Liver (tissue), 9 donors: ENCODE measurements around the gene SNX5. TPM values are rescaled to one million over a fixed set of nuclear protein-coding genes. Genes with fewer than 3 reads are reported as not detected.

ENCODE experiments used
- DNase-seq: peaks from one replicate; pipeline ENCODE4 v3.0.0-alpha.2; 2017; ENCODE audit warnings: low spot score
- H3K27ac ChIP-seq, 2 donors: one replicate each; pipeline ENCODE4 v1.7.0; 2013; ENCODE audit warnings: inconsistent platforms in 2 of 2, low read length in 2 of 2, control low read depth in 1 of 2, low read depth in 1 of 2, mild to moderate bottlenecking in 1 of 2
- H3K27me3 ChIP-seq, 4 donors: one replicate each; pipeline versions ENCODE4 v1.6.1 to v1.7.0; 2013; ENCODE audit warnings: low read length in 3 of 4, inconsistent platforms in 1 of 4, mild to moderate bottlenecking in 1 of 4, moderate library complexity in 1 of 4; ENCODE audit not compliant: control insufficient read depth in 4 of 4, insufficient read depth in 4 of 4
- H3K36me3 ChIP-seq, 4 donors: one replicate each; pipeline versions ENCODE4 v1.6.1 to v1.7.0; 2013; ENCODE audit warnings: low read length in 3 of 4, mild to moderate bottlenecking in 3 of 4, low read depth in 1 of 4, moderate library complexity in 1 of 4; ENCODE audit not compliant: control insufficient read depth in 4 of 4, insufficient read depth in 3 of 4
- H3K4me1 ChIP-seq, 4 donors: one replicate each; pipeline versions ENCODE4 v1.6.1 to v1.7.0; 2013; ENCODE audit warnings: low read length in 3 of 4, mild to moderate bottlenecking in 3 of 4, moderate library complexity in 1 of 4; ENCODE audit not compliant: control insufficient read depth in 4 of 4, insufficient read depth in 4 of 4
- H3K4me3 ChIP-seq, 3 donors: one replicate each; pipeline versions ENCODE4 v1.6.1 to v1.7.0; 2013; ENCODE audit warnings: low read length in 3 of 3, control low read depth in 1 of 3, low read depth in 1 of 3, mild to moderate bottlenecking in 1 of 3
- H3K9ac ChIP-seq, 2 donors: one replicate each; pipeline ENCODE4 v1.7.0; 2013; ENCODE audit warnings: low read length in 2 of 2, mild to moderate bottlenecking in 2 of 2, moderate library complexity in 2 of 2, control low read depth in 1 of 2, low read depth in 1 of 2
- H3K9me3 ChIP-seq, 4 donors: one replicate each; pipeline versions ENCODE4 v1.6.1 to v1.7.0; 2013; ENCODE audit warnings: low read length in 3 of 4; ENCODE audit not compliant: control insufficient read depth in 4 of 4
- CTCF ChIP-seq: fragments of 150-350 bp; IDR thresholded peaks from 2 replicates; pipeline ENCODE4 v1.5.1; 2017; ENCODE audit warnings: improper control_type of control experiment, low read depth, low read length; ENCODE audit not compliant: missing input control
- EGR1 ChIP-seq, 2 donors: IDR thresholded peaks; 2 replicates each; pipeline ENCODE4 v1.6.1; 2016 to 2018; ENCODE audit warnings: antibody characterized with exemption in 2 of 2, low read depth in 2 of 2
- FOXA1 ChIP-seq: IDR thresholded peaks from 2 replicates; pipeline ENCODE4 v1.6.1; 2016; ENCODE audit warnings: antibody characterized with exemption
- HNF4A ChIP-seq, 2 donors: conservative IDR thresholded peaks; 2 replicates each; pipeline ENCODE4 v1.6.1; 2016; ENCODE audit warnings: antibody characterized with exemption in 2 of 2, mild to moderate bottlenecking in 2 of 2
- NR2F2 ChIP-seq: IDR thresholded peaks from 2 replicates; pipeline ENCODE4 v1.6.1; 2016; ENCODE audit warnings: antibody characterized with exemption
- RAD21 ChIP-seq, 2 donors: IDR thresholded peaks; 2 replicates each; pipeline ENCODE4 v1.6.1; 2016; ENCODE audit warnings: antibody characterized with exemption in 2 of 2, mild to moderate bottlenecking in 2 of 2
- REST ChIP-seq: IDR thresholded peaks from 2 replicates; pipeline ENCODE4 v1.6.1; 2016; ENCODE audit warnings: antibody characterized with exemption, mild to moderate bottlenecking
- SP1 ChIP-seq: IDR thresholded peaks from 2 replicates; pipeline ENCODE4 v1.6.1; 2018; ENCODE audit warnings: antibody characterized with exemption, mild to moderate bottlenecking
- ZBTB33 ChIP-seq: IDR thresholded peaks from 2 replicates; pipeline ENCODE4 v1.6.1; 2016; ENCODE audit warnings: antibody characterized with exemption
- WGBS: extraction: QIAGEN DNeasy Blood & Tissue Kit; methylation state at CpG from one replicate; pipeline ENCODE4 v1.1.7; 2013; 5-methylcytosine and 5-hydroxymethylcytosine counted together
- polyA plus RNA-seq, 2 donors: library from polyadenylated mRNA; stranded (reverse) in 1 of 2; unstranded in 1 of 2; fragments of 200-250 nt in 1 of 2; fragments of >200 nt in 1 of 2; fragmentation: Nextera tagmentation in 1 of 2; extraction: Ambion mirVana in 1 of 2; gene quantifications; one replicate each; pipeline versions ENCODE4 v1.2.1 to v1.2.3, GENCODE V29; 2013 to 2015
- total RNA-seq, 2 donors: library from RNA; depleted of rRNA; stranded (reverse); fragments of >200 nt; gene quantifications; one replicate each; pipeline ENCODE4 v1.2.3, GENCODE V29; 2014
- TF ChIP-seq, protein P1 (sequence below): IDR thresholded peaks from 2 replicates; pipeline ENCODE4 v1.6.1; 2016; ENCODE audit warnings: antibody characterized with exemption
- donor health status: healthy.
- donor health status: healthy.
- donor health status: healthy.
- donor health status: healthy.
- donor health status: healthy.

Gene SNX5
- total and polyA plus RNA-seq, 4 donors = 32.8 to 77.8 (median 46.2) TPM

GRCh38 chr20:17938871-17939619 is 29.5 kb downstream of the SNX5 start:
- Histone ChIP-seq H3K27me3 (no peaks in the 10 kb centered on the region), H3K9ac (no peak overlapping the region), H3K9me3 (no peaks in the 10 kb centered on the region), H3K27ac (peak overlapping the region; percentile 44 to 52), H3K4me1 (peaks cover 0 to 17% (median 3%) of the 10 kb centered on the region in 4 donors), H3K4me3 (no peak overlapping the region), H3K36me3 (peaks cover 0 to 23% (median 13%) of the 10 kb centered on the region in 4 donors)
- TF ChIP-seq RAD21 (IDR thresholded peaks at IDR 0.05) (peak; percentile 93 to 95), ZBTB33 (no peak), REST (no peak), CTCF (peak; percentile 86)
- TF ChIP-seq, protein P1, sequence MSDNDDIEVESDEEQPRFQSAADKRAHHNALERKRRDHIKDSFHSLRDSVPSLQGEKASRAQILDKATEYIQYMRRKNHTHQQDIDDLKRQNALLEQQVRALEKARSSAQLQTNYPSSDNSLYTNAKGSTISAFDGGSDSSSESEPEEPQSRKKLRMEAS = no peak
- 16% methylated on average over 13 of the region's 13 CpGs for WGBS
- DNase-seq = peak; percentile 68

GRCh38 chr20:17936761-17937732 is 31.5 kb downstream of the SNX5 start:
- 68% methylated on average over 19 of the region's 19 CpGs for WGBS
- peaks cover 0 to 19% (median 3%) of the 10 kb centered on the region in 4 donors for H3K4me1 ChIP-seq
- no peaks in the 10 kb centered on the region for H3K27me3 ChIP-seq
- H3K27ac ChIP-seq = peak overlapping the region; percentile 29 to 43
- no peaks in the 10 kb centered on the region for H3K9me3 ChIP-seq
- DNase-seq = no peak
- H3K36me3 ChIP-seq = peaks cover 0 to 6% (median 4%) of the 10 kb centered on the region in 4 donors
- no peak overlapping the region for H3K4me3 ChIP-seq
- H3K9ac ChIP-seq = no peak overlapping the region
- TF ChIP-seq FOXA1 (no peak), NR2F2 (peak; percentile 83), SP1 (peak; percentile 34), EGR1 (IDR thresholded peaks at IDR 0.05; ENCODE audit: low read depth in 2 of 2) (no peak), REST (no peak), CTCF (no peak), ZBTB33 (no peak), HNF4A (conservative IDR thresholded peaks at IDR 0.05) (no peak)
